Measurements from ENCODE around the gene B3GNT9.
A peak's percentile ranks its signal among the peaks of the same experiment; 100 is the strongest.

The B3GNT9 gene

GRCh38 chr16:67117716-67118115 is 33.1 kb downstream of the B3GNT9 start:
- TF ChIP-seq CTCF (IDR thresholded peaks at IDR 0.05), result no peak
- no peak for TF ChIP-seq ZFX (IDR thresholded peaks at IDR 0.05; ENCODE audit: borderline replicate concordance)
- H3K27ac ChIP-seq, result no peak overlapping the region

GRCh38 chr16:67116388-67117311 is 34.1 kb downstream of the B3GNT9 start:
- no peak for TF ChIP-seq CTCF (IDR thresholded peaks at IDR 0.05)
- no peak for TF ChIP-seq ZFX (IDR thresholded peaks at IDR 0.05; ENCODE audit: borderline replicate concordance)
- no peak overlapping the region for H3K27ac ChIP-seq

GRCh38 chr16:67115639-67116038 is 35.2 kb downstream of the B3GNT9 start:
- H3K27ac ChIP-seq, result no peak overlapping the region
- TF ChIP-seq CTCF (IDR thresholded peaks at IDR 0.05) (no peak), ZFX (IDR thresholded peaks at IDR 0.05; ENCODE audit: borderline replicate concordance) (no peak)

- TF ChIP-seq CTCF (IDR thresholded peaks at IDR 0.05) (no peak), ZFX (IDR thresholded peaks at IDR 0.05; ENCODE audit: borderline replicate concordance) (no peak)
- H3K27ac ChIP-seq, result no peak overlapping the region
Measured at GRCh38 chr16:67114793-67115192, 36.0 kb downstream of the B3GNT9 start.

GRCh38 chr16:67112591-67113399 is 38.0 kb downstream of the B3GNT9 start:
- H3K27ac ChIP-seq, result 0 out of 2 replicates have a peak overlapping the region, but pooled peaks have one; percentile 22
- TF ChIP-seq ZFX (IDR thresholded peaks at IDR 0.05; ENCODE audit: borderline replicate concordance) (no peak), CTCF (IDR thresholded peaks at IDR 0.05) (no peak)

GRCh38 chr16:67111951-67112444 is 38.8 kb downstream of the B3GNT9 start:
- TF ChIP-seq ZFX (IDR thresholded peaks at IDR 0.05; ENCODE audit: borderline replicate concordance), result no peak
- no peak for TF ChIP-seq CTCF (IDR thresholded peaks at IDR 0.05)
- H3K27ac ChIP-seq, result no peak overlapping the region

Data from 22Rv1 (cell line).